GM19468 (cell line): ENCODE measurements around the gene HBM.
"Not testable (repeated sequence)": the region's sequence is repeated elsewhere in the genome, so short reads cannot be mapped to it uniquely, and the experiment has no call there.

ENCODE experiments used
- ATAC-seq: cut with Tn5 transposase; IDR thresholded peaks from one replicate; pipeline ENCODE4 v1.9.1; 2021; ENCODE audit warnings: mild to moderate bottlenecking, moderate library complexity, moderate number of reproducible peaks; ENCODE audit not compliant: unreplicated experiment; ENCODE audit errors: extremely low read depth

The HBM gene

GRCh38 chr16:166375-167121 is 770 bp downstream of the HBM start:
- ATAC-seq = no peak

DNA sequence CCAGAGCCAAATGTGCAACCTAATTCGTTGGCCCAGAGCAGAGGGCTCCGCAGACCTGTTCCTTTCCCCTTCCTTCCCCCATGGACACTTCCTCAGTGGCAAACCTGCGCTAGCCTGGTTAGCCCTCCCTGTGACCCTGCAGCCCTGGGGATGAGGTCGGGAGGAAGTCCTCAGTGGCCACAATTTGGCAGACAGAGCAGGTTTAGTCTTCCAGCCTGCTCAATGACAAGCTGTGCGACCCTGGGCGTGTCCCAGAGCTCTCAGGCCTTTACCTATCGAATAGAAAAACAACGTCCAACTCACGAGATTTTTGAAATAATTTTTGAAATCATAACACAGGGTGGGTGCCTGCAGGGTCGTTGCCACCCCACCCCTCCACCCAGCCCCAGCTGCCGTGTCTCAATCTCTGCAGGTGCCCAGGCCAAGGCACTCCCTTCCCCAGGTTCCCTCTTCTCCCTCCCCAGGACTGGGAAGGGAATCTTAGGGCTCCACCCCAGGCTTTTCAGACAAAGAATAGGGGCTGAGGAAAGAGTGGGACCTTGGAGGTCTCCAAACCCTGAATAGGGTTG is 1.4 kb downstream of the HBM start:
- ATAC-seq = no peak

DNA sequence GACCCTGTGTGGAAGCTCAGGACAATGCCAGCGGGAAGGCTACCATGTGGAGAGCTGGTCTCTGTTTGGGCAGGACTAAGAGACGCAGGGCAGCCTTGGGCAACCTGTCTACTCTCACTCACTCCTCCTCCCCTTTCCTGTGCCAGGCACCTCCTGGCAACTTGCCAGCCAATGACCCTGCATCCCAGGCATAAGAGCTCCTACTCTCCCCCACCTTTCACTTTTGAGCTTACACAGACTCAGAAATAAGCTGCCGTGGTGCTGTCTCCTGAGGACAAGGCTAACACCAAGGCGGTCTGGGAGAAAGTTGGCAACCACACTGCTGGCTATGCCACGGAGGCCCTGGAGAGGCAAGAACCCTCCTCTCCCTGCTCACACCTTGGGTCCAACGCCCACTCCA is 2.6 kb downstream of the HBM start:
- no peak for ATAC-seq

DNA sequence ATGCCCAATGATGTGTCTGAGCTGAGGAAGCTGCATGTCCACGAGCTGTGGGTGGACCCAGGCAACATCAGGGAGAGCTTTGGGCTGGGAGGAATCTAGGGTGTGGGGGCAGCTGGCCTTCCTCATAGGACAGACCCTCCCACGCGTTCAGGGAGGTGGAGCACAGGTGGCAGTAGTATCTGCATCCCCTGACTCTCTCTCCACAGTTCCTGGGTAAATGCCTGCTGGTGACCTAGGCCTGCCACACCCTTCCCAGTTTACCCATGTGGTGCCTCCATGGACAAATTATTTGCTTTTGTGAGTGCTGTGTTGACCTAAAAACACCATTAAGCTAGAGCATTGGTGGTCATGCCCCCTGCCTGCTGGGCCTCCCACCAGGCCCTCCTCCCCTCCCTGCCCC is 3.2 kb downstream of the HBM start:
- ATAC-seq = no peak

- not testable (repeated sequence) for ATAC-seq
These were observed 4.3 kb downstream of the HBM start for GRCh38 chr16:170088-170507.

GRCh38 chr16:170788-171187 is 5.0 kb downstream of the HBM start:
- ATAC-seq = no peak

GRCh38 chr16:172374-172941 is 6.7 kb downstream of the HBM start, which contains the start of gene HBA2:
TSS of gene HBA2 (plus strand) at chr16:172876. CDS start at chr16:172913, 37 bp downstream.
- not testable (repeated sequence) for ATAC-seq

DNA sequence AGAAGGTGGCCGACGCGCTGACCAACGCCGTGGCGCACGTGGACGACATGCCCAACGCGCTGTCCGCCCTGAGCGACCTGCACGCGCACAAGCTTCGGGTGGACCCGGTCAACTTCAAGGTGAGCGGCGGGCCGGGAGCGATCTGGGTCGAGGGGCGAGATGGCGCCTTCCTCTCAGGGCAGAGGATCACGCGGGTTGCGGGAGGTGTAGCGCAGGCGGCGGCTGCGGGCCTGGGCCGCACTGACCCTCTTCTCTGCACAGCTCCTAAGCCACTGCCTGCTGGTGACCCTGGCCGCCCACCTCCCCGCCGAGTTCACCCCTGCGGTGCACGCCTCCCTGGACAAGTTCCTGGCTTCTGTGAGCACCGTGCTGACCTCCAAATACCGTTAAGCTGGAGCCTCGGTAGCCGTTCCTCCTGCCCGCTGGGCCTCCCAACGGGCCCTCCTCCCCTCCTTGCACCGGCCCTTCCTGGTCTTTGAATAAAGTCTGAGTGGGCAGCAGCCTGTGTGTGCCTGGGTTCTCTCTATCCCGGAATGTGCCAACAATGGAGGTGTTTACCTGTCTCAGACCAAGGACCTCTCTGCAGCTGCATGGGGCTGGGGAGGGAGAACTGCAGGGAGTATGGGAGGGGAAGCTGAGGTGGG is 7.6 kb downstream of the HBM start:
- not testable (repeated sequence) for ATAC-seq

GRCh38 chr16:173928-174769 is 8.4 kb downstream of the HBM start:
- ATAC-seq = not testable (repeated sequence)

DNA sequence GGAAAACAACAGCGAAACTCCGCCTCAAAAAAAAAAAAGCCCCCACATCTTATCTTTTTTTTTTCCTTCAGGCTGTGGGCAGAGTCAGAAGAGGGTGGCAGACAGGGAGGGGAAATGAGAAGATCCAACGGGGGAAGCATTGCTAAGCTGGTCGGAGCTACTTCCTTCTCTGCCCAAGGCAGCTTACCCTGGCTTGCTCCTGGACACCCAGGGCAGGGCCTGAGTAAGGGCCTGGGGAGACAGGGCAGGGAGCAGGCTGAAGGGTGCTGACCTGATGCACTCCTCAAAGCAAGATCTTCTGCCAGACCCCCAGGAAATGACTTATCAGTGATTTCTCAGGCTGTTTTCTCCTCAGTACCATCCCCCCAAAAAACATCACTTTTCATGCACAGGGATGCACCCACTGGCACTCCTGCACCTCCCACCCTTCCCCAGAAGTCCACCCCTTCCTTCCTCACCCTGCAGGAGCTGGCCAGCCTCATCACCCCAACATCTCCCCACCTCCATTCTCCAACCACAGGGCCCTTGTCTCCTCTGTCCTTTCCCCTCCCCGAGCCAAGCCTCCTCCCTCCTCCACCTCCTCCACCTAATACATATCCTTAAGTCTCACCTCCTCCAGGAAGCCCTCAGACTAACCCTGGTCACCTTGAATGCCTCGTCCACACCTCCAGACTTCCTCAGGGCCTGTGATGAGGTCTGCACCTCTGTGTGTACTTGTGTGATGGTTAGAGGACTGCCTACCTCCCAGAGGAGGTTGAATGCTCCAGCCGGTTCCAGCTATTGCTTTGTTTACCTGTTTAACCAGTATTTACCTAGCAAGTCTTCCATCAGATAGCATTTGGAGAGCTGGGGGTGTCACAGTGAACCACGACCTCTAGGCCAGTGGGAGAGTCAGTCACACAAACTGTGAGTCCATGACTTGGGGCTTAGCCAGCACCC is 9.5 kb downstream of the HBM start:
- ATAC-seq = no peak

- ATAC-seq = not testable (repeated sequence)
These were observed 10.2 kb downstream of the HBM start for GRCh38 chr16:176006-176405.

GRCh38 chr16:176477-177382 is 11.0 kb downstream of the HBM start, which contains the start of gene HBA1:
TSS of gene HBA1 (plus strand) at chr16:176680. CDS start at chr16:176717, 37 bp downstream.
- not testable (repeated sequence) for ATAC-seq

GRCh38 chr16:177394-177822 is 11.6 kb downstream of the HBM start:
- ATAC-seq = no peak

DNA sequence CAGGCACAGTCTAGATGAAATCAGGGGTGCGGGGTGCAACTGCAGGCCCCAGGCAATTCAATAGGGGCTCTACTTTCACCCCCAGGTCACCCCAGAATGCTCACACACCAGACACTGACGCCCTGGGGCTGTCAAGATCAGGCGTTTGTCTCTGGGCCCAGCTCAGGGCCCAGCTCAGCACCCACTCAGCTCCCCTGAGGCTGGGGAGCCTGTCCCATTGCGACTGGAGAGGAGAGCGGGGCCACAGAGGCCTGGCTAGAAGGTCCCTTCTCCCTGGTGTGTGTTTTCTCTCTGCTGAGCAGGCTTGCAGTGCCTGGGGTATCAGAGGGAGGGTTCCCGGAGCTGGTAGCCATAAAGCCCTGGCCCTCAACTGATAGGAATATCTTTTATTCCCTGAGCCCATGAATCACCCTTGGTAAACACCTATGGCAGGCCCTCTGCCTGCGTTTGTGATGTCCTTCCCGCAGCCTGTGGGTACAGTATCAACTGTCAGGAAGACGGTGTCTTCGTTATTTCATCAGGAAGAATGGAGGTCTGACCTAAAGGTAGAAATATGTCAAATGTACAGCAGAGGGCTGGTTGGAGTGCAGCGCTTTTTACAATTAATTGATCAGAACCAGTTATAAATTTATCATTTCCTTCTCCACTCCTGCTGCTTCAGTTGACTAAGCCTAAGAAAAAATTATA is 12.3 kb downstream of the HBM start:
- no peak for ATAC-seq

GRCh38 chr16:178668-179015 is 12.9 kb downstream of the HBM start:
- ATAC-seq = no peak

DNA sequence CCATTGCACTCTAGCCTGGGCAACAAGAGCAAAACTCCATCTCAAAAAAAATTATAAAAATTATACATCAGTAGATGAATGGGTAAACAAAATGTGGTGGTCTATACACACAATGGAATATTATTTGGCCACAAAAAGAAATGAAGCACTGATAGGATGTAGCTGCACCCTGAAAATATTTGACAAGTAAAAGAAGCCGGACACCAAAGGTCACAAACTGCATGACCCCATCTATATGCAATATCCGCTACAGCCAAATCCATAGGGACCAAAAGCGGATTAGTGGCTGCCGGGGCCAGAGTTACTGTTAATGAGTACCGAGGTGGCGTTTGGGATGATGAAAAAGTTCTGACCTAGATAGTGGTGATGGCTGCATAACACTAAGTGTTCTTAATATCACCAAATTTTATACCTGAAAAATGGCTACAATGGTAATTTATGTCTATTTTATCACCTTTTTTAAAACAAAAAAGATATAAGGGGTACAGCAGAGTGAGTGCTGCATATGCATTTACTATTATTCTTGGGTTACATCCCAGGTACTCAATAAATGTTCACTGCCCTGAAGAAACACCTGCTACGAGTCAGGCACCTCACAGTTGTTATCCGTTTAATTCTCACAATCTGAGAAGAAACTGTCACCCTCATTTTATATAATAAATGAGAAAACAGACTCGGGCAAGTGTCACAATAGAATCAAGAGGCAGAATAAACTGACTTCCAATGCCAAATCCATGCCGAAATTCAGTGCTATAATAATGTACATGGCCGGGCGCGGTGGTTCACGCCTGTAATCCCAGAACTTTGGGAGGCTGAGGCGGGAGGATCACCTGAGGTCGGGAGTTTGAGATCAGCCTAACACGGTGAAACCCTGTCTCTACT is 13.7 kb downstream of the HBM start:
- ATAC-seq = no peak
